GM19463 (cell line): ENCODE results near the gene ADAM22.
A peak's percentile ranks its signal among the peaks of the same experiment; 100 is the strongest.
"Not testable (repeated sequence)": the region's sequence is repeated elsewhere in the genome, so short reads cannot be mapped to it uniquely, and the experiment has no call there.

Experiments
- ATAC-seq: cut with Tn5 transposase; IDR thresholded peaks from one replicate; pipeline ENCODE4 v1.9.1; 2021; ENCODE audit warnings: mild to moderate bottlenecking, moderate library complexity; ENCODE audit not compliant: unreplicated experiment

Gene ADAM22

DNA sequence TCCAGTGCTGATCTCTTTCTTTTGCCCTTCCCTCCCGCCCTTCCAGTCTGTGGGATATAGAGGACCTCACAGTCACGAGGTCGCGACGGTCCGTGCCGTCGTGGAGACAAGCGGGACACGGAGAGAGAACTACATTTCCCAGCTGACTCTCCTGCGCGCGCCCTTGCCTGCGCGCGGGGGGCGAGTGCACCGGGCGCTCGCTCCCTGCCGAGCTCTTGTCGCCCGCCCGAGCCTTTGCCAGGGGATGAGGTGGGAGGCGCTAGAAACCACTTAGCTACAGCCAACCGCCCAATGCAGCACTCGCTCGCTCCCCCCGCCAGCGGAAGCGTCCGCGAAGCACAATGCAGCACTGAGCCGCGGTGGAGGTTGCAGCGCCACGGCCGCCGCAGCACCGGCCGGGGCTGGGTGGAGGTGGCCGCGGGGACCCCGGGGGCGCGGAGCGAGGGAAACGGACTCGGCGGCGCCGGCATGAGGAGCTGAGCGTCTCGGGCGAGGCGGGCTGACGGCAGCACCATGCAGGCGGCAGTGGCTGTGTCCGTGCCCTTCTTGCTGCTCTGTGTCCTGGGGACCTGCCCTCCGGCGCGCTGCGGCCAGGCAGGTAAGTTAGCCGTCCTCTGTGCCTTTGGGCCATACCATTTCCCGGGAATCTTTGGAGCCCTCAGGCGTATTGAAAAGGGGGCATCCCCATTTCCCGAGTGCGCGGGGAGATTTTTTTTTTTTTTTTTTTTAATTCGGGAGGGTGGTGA lies at the start of gene ADAM22:
Gene ADAM22, plus strand, starts transcription at position 299 of the 746 bp plus-strand sequence. Its CDS starts 215 bp downstream, at position 514.
- peak; percentile 92 for ATAC-seq

DNA sequence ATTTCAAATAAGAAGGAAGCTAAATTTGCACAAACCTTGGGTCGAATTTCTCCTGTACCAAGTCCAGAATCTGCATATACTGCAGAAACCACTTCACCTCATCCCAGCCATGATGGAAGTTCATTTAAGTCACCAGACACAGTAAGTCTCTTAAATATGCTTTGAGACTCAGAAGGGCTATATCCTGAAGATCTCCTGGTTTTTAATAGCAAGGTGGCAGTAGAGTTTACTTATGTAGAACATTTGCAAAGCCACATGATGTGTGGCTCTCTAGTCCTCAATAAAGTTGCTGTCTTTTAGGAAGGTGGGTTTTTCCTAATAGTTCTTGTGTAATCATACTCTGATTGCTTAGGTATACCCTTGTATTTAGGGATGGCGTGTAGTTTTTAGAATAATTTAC lies 49.0 kb upstream of the ADAM22 start:
- ATAC-seq = no peak

GRCh38 chr7:87886875-87887274 lies 47.2 kb upstream of the ADAM22 start:
- ATAC-seq = no peak

- ATAC-seq = no peak
Observed at GRCh38 chr7:87895363-87895762, 38.7 kb upstream of the ADAM22 start.

DNA sequence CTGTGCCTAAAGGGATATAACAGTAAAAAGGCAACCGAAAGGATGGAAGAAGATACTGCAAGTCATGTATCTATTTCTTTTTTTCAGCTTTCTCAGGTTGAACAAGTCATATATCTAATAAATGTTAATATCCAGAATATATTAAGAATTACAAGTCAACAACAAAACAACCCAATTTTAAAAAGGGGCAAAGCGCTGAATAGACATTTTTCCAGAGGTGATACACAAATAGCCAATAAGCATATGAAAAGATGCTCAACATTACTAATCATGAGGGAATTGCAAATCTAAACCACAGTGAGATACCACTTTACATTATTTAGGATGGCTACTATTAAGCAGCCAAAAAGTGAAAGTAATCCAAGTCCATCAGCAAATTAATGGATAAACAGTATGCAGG lies 34.8 kb upstream of the ADAM22 start:
- no peak for ATAC-seq

- not testable (repeated sequence) for ATAC-seq
Observed at GRCh38 chr7:87907136-87907906, 26.7 kb upstream of the ADAM22 start.

DNA sequence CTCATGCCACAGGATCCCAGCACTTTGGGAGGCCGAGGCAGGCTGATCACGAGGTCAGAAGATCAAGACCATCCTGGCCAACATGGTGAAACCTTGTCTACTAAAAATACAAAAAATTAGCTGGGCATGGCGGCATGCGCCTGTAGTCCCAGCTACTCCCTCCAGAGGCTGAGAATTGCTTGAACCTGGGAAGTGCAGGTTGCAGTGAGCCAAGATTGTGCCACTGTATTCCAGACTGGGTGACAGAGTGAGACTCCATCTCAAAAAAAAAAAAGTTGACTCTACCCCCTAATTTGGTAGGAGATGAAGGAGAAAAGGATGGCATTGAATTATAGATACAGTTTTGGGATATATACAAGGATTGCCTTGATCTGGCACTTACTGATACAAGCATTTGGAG lies 25.2 kb upstream of the ADAM22 start:
- not testable (repeated sequence) for ATAC-seq

- no peak for ATAC-seq
Observed at GRCh38 chr7:87912121-87912520, 21.9 kb upstream of the ADAM22 start.

GRCh38 chr7:87918740-87919139 lies 15.3 kb upstream of the ADAM22 start:
- ATAC-seq = no peak

GRCh38 chr7:87919875-87920274 lies 14.2 kb upstream of the ADAM22 start:
- ATAC-seq = no peak

DNA sequence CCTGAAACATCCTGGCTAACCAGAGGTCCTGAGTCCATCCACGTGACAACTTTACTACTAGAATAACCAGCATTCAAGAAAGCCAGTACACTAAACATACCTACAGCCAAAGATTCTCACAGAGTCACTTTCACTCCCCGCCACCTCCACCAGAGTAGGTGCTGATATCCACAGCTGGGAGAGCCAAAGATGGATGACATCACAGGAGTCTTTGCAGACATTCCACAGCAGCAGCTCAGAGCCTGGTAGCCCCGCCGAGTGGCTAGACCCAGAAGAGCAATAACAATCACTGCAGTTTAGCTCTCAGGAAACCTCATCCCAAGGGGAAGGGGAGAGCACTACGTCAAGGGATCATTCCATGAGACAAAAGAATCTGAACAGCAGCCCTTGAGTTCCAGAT lies 13.5 kb upstream of the ADAM22 start:
- ATAC-seq = no peak

GRCh38 chr7:87922759-87923395 lies 11.2 kb upstream of the ADAM22 start:
- ATAC-seq = not testable (repeated sequence)

GRCh38 chr7:87926581-87927461 lies 7.2 kb upstream of the ADAM22 start:
- ATAC-seq = peak; percentile 94

GRCh38 chr7:87933605-87933952 lies 472 bp upstream of the ADAM22 start:
- peak; percentile 15 for ATAC-seq

- ATAC-seq = no peak
Observed at GRCh38 chr7:87934699-87935383, 790 bp downstream of the ADAM22 start.

DNA sequence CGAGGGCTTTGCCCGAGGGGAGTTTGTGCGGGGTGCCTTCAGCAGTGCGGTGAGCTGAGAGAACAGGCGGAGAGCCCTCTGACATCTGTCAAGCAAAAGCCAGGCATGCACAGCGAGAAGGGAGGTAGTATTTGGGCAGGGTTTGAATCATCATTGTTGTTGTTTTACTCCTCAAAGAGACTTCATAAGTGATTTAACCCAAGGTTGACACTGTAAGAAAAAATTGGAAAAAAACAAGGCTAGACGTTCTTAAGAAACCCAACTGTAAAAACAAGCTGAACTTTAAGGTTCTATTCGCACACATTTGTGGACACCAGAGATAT lies 1.3 kb downstream of the ADAM22 start:
- no peak for ATAC-seq

DNA sequence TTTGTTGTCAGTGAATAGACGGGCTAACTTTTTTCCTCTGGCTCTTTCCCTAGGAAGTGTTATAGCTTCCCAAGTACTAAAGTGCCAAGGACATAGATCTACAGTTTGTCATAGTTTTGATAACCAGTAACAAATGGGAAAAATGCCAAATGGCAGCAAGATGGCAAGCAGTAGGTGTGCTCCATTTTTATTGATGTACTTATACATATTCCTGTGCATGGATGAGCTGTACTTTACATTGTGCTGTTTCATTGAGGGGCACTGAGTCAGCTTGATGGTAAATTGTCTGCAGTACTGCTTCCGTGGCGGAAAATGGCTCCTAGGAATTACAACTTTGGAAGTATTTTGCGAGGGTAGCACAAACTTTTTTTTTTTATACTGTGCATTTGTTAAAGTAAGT lies 7.1 kb downstream of the ADAM22 start:
- no peak for ATAC-seq

DNA sequence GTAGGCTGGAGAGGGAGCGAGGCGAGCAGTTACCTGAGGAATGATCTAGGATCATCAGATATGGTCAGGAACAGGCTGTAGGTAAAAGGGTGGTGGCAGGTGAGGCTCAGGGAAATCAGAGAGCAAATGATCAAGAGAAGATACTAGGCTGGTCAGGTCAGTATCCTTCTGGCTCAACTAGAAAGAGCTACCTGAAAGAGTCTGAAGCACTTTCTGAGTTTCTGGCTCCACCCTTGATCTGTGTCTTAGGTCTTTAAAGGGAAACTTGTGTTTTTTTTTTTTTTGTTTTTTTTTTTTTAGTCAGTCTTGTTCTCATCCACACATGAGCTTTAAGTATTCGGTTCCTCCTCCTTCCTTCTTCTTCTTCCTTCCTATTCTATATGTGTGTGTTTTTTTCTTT lies 10.5 kb downstream of the ADAM22 start:
- ATAC-seq = no peak

GRCh38 chr7:87945926-87946325 lies 11.9 kb downstream of the ADAM22 start:
- not testable (repeated sequence) for ATAC-seq

DNA sequence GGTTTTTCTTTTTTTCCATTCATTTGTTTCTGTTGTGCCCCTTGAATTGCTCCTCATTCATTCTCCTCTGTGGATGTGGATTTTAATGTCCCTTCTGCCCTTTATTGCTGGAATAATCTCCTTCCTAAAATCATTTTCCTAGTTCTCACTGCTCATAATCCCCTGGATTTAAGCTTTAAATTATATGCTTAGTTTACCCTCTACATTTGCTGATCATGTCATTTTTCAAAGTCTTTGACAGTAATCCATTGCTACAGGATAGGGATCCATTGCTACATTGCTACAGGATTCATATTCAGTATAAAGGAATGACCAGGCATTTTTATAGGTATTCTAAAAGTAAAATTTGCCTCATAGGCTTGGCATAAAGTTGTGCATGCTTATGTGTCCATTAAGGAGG lies 14.3 kb downstream of the ADAM22 start:
- no peak for ATAC-seq
